Neural cell (in vitro differentiated cells): ENCODE results near the gene ADCY4. TPM values are rescaled to one million over a fixed set of nuclear protein-coding genes. Genes with fewer than 3 reads are reported as not detected.

ENCODE experiments used
- H2AFZ ChIP-seq: fragments of 200-600, 300-800 bp; sonication (generic), shearing (Covaris generic); 2 replicates; pipeline ENCODE4 v1.6.0; 2014; ENCODE audit warnings: low read depth, mild to moderate bottlenecking, antibody characterized with exemption, low read length, moderate library complexity
- H3F3A ChIP-seq: fragments of 200-600 bp; shearing (Covaris generic); 2 replicates; pipeline ENCODE4 v1.6.1; 2016; ENCODE audit warnings: mild to moderate bottlenecking, moderate library complexity, mixed read lengths, antibody characterized with exemption, low read length; ENCODE audit not compliant: insufficient read depth, poor library complexity, severe bottlenecking
- H3K27ac ChIP-seq: fragments of 200-600, 300-800 bp; sonication (generic), shearing (Covaris generic); 2 replicates; pipeline ENCODE4 v1.5.1; 2014; ENCODE audit warnings: mild to moderate bottlenecking, low read length, moderate library complexity
- H3K27me3 ChIP-seq: fragments of 300-800, 200-600 bp; sonication (generic), shearing (Covaris generic); 2 replicates; pipeline ENCODE4 v1.6.0; 2014; ENCODE audit warnings: mild to moderate bottlenecking, low read depth, low read length, moderate library complexity; ENCODE audit not compliant: insufficient read depth
- H3K36me3 ChIP-seq: fragments of 300-800, 200-600 bp; sonication (generic), shearing (Covaris generic); 2 replicates; pipeline ENCODE4 v1.5.1; 2014; ENCODE audit warnings: mild to moderate bottlenecking, antibody characterized with exemption, low read length, moderate library complexity; ENCODE audit not compliant: insufficient read depth
- H3K4me2 ChIP-seq: fragments of 300-800, 200-600 bp; sonication (generic), shearing (Covaris generic); 2 replicates; pipeline ENCODE4 v1.6.0; 2014; ENCODE audit warnings: mild to moderate bottlenecking, low read length
- H3K4me3 ChIP-seq: fragments of 300-800, 200-600 bp; sonication (generic), shearing (Covaris generic); 2 replicates; pipeline ENCODE4 v1.5.1; 2014; ENCODE audit warnings: mild to moderate bottlenecking, low read length, moderate library complexity
- H3K79me2 ChIP-seq: fragments of 200-600 bp; shearing (Covaris generic); replicated peaks from 2 replicates; pipeline ENCODE4 v1.6.0; 2014; ENCODE audit warnings: mild to moderate bottlenecking, low read length, moderate library complexity; ENCODE audit not compliant: insufficient read depth
- H3K9ac ChIP-seq: fragments of 300-800, 200-600 bp; sonication (generic), shearing (Covaris generic); 2 replicates; pipeline ENCODE4 v1.6.1; 2016; ENCODE audit warnings: mild to moderate bottlenecking, low read length, mixed read lengths
- H3K9me2 ChIP-seq: fragments of 200-600 bp; shearing (Covaris generic); 2 replicates; pipeline ENCODE4 v1.6.1; 2016; ENCODE audit warnings: mild to moderate bottlenecking, low read length, mixed read lengths; ENCODE audit not compliant: insufficient read depth
- H3K9me3 ChIP-seq: fragments of 200-600, 300-800 bp; sonication (generic), shearing (Covaris generic); 2 replicates; pipeline ENCODE4 v1.6.1; 2016; ENCODE audit warnings: mild to moderate bottlenecking, mixed run types, low read length, moderate library complexity, mixed read lengths
- H4K20me1 ChIP-seq: fragments of 200-600 bp; shearing (Covaris generic); 2 replicates; pipeline ENCODE4 v1.6.1; 2016; ENCODE audit warnings: mild to moderate bottlenecking, mixed run types; ENCODE audit not compliant: insufficient read depth
- CTCF ChIP-seq: fragments of 450-650 bp; IDR thresholded peaks from 2 replicates; pipeline ENCODE4 v1.5.1; 2014; ENCODE audit warnings: antibody characterized with exemption, mild to moderate bottlenecking, moderate library complexity; ENCODE audit not compliant: poor library complexity, severe bottlenecking
- EP300 ChIP-seq: fragments of 450-650 bp; conservative IDR thresholded peaks from 2 replicates; pipeline ENCODE4 v1.6.1; 2014; ENCODE audit warnings: antibody characterized with exemption, mild to moderate bottlenecking, moderate library complexity; ENCODE audit not compliant: poor library complexity, severe bottlenecking
- EZH2 ChIP-seq: fragments of 200-600, 300-800 bp; shearing (Covaris generic), sonication (generic); IDR thresholded peaks from 2 replicates; pipeline ENCODE4 v1.6.1; 2014; ENCODE audit warnings: antibody characterized with exemption, low read length, borderline replicate concordance, mild to moderate bottlenecking; ENCODE audit not compliant: insufficient read depth, poor library complexity, severe bottlenecking
- MXI1 ChIP-seq: fragments of 450-650 bp; conservative IDR thresholded peaks from 2 replicates; pipeline ENCODE4 v1.6.1; 2014; ENCODE audit warnings: antibody characterized with exemption, mild to moderate bottlenecking; ENCODE audit not compliant: poor library complexity, severe bottlenecking
- POLR2AphosphoS5 ChIP-seq: IDR thresholded peaks from 2 replicates; pipeline ENCODE4 v1.6.1; 2012
- RAD21 ChIP-seq: fragments of 450-650 bp; conservative IDR thresholded peaks from 2 replicates; pipeline ENCODE4 v1.6.1; 2014; ENCODE audit warnings: antibody characterized with exemption, mild to moderate bottlenecking, moderate library complexity
- REST ChIP-seq: IDR thresholded peaks from 2 replicates; pipeline ENCODE4 v1.6.1; 2012; ENCODE audit warnings: borderline replicate concordance
- SMC3 ChIP-seq: fragments of 450-650 bp; conservative IDR thresholded peaks from 2 replicates; pipeline ENCODE4 v1.6.1; 2014; ENCODE audit warnings: antibody characterized with exemption, mild to moderate bottlenecking, moderate library complexity; ENCODE audit not compliant: poor library complexity
- TAF1 ChIP-seq: IDR thresholded peaks from 2 replicates; pipeline ENCODE4 v1.6.1; 2012; ENCODE audit warnings: low read depth
- polyA plus RNA-seq: library from polyadenylated mRNA; depleted of rRNA; stranded (reverse); fragments of >200 nt; gene quantifications from 2 replicates; pipeline ENCODE4 v1.2.3, GENCODE V29; 2014

ADCY4 gene
- polyA plus RNA-seq, 1 donor from 2014 or later, result not detected

- H3K27ac ChIP-seq, result no peak overlapping the region
- no peak overlapping the region for H2AFZ ChIP-seq
- TF ChIP-seq RAD21, result no peak
- no peak for TF ChIP-seq SMC3
- no peak for TF ChIP-seq EZH2
- TF ChIP-seq TAF1, result no peak
- TF ChIP-seq CTCF, result no peak
- TF ChIP-seq POLR2AphosphoS5, result no peak
Measured at GRCh38 chr14:24278424-24278823, 56.4 kb downstream of the ADCY4 start.

GRCh38 chr14:24277606-24278321 is 57.1 kb downstream of the ADCY4 start:
- H2AFZ ChIP-seq, result no peak overlapping the region
- no peak for TF ChIP-seq TAF1
- H4K20me1 ChIP-seq, result no peaks in the 10 kb centered on the region
- no peak overlapping the region for H3K27ac ChIP-seq
- H3K36me3 ChIP-seq, result no peaks in the 10 kb centered on the region
- no peaks in the 10 kb centered on the region for H3K27me3 ChIP-seq
- H3K79me2 ChIP-seq, result no peaks in the 10 kb centered on the region
- H3K9ac ChIP-seq, result no peak overlapping the region
- no peaks in the 10 kb centered on the region for H3K9me3 ChIP-seq
- no peak overlapping the region for H3K4me2 ChIP-seq
- H3F3A ChIP-seq, result no peaks in the 10 kb centered on the region
- no peaks in the 10 kb centered on the region for H3K9me2 ChIP-seq
- no peak overlapping the region for H3K4me3 ChIP-seq

More at GRCh38 chr14:24278424-24278823, 56.4 kb downstream of the ADCY4 start:
- H3F3A ChIP-seq, result no peaks in the 10 kb centered on the region
- no peaks in the 10 kb centered on the region for H3K27me3 ChIP-seq
- H4K20me1 ChIP-seq, result no peaks in the 10 kb centered on the region
- H3K36me3 ChIP-seq, result no peaks in the 10 kb centered on the region
- H3K9me2 ChIP-seq, result no peaks in the 10 kb centered on the region
- no peak overlapping the region for H3K4me2 ChIP-seq
- H3K4me3 ChIP-seq, result no peak overlapping the region
- H3K79me2 ChIP-seq, result no peaks in the 10 kb centered on the region
- H3K9me3 ChIP-seq, result no peaks in the 10 kb centered on the region
- no peak overlapping the region for H3K9ac ChIP-seq

- Histone ChIP-seq H3K27me3 (no peaks in the 10 kb centered on the region), H4K20me1 (no peaks in the 10 kb centered on the region), H3F3A (no peaks in the 10 kb centered on the region), H3K36me3 (no peaks in the 10 kb centered on the region), H3K9me2 (no peaks in the 10 kb centered on the region), H3K4me3 (no peak overlapping the region), H2AFZ (no peak overlapping the region), H3K9me3 (no peaks in the 10 kb centered on the region), H3K9ac (no peak overlapping the region), H3K79me2 (no peaks in the 10 kb centered on the region), H3K27ac (no peak overlapping the region), H3K4me2 (no peak overlapping the region)
- TF ChIP-seq CTCF (no peak), EP300 (no peak), TAF1 (no peak), RAD21 (no peak), POLR2AphosphoS5 (no peak), REST (no peak), EZH2 (no peak), MXI1 (no peak), SMC3 (no peak)
Measured at GRCh38 chr14:24277071-24277470, 57.8 kb downstream of the ADCY4 start.
